ENCODE results near the gene ITFG2.
A peak's percentile ranks its signal among the peaks of the same experiment; 100 is the strongest.

ITFG2 gene

GRCh38 chr12:2841056-2841650, 28.7 kb downstream of the ITFG2 start:
- Histone ChIP-seq H4K8ac (ENCODE audit: low read depth, low read length) (no peak overlapping the region), H3K36me3 (ENCODE audit: control insufficient read depth in 1 of 2, insufficient read depth in 2 of 2, low read length in 2 of 2) (peaks cover 0 to 4% of the 10 kb centered on the region in 2 experiments), H4K12ac (ENCODE audit: low read depth, low read length) (no peak overlapping the region), H3K27ac (ENCODE audit: low read depth, low read length) (no peak overlapping the region), H3K4ac (ENCODE audit: low read depth, low read length) (no peak overlapping the region), H3K4me2 (ENCODE audit: low read length) (no peak overlapping the region), H3K4me3 (ENCODE audit: low read depth, low read length) (no peak overlapping the region), H2AFZ (ENCODE audit: insufficient read depth, low read length, poor library complexity) (no peak overlapping the region), H2BK12ac (ENCODE audit: low read length) (no peak overlapping the region), H2BK120ac (ENCODE audit: insufficient read depth, low read length, poor library complexity) (no peak overlapping the region), H3K23ac (ENCODE audit: low read length) (no peak overlapping the region), H3K14ac (ENCODE audit: low read length) (no peak overlapping the region), H2BK5ac (ENCODE audit: low read depth, low read length, poor library complexity) (no peak overlapping the region), H3K18ac (ENCODE audit: low read length) (no peak overlapping the region), H3K4me1 (ENCODE audit: control insufficient read depth in 1 of 2, insufficient read depth in 2 of 2, low read length in 2 of 2) (peaks cover 7 to 13% of the 10 kb centered on the region in 2 experiments), H3K9me3 (ENCODE audit: insufficient read depth, low read depth, low read length) (no peaks in the 10 kb centered on the region), H3K79me2 (ENCODE audit: control insufficient read depth, insufficient read depth, low read length, poor library complexity) (no peaks in the 10 kb centered on the region), H3K27me3 (ENCODE audit: insufficient read depth, low read length) (no peaks in the 10 kb centered on the region), H2AK5ac (ENCODE audit: low read length) (no peak overlapping the region), H4K91ac (ENCODE audit: low read depth, low read length) (no peak overlapping the region), H3K9ac (ENCODE audit: low read length) (no peak overlapping the region), H3K79me1 (ENCODE audit: low read length) (no peaks in the 10 kb centered on the region)
- no peak for DNase-seq
- WGBS (ENCODE audit: extremely low coverage, insufficient coverage, insufficient read length), result no CpG with 5 or more reads among the region's 9 CpGs

GRCh38 chr12:2842948-2843347, 30.5 kb downstream of the ITFG2 start:
- Histone ChIP-seq H4K91ac (ENCODE audit: low read depth, low read length) (no peak overlapping the region), H4K12ac (ENCODE audit: low read depth, low read length) (no peak overlapping the region), H2BK5ac (ENCODE audit: low read depth, low read length, poor library complexity) (no peak overlapping the region), H3K27me3 (ENCODE audit: insufficient read depth, low read length) (no peaks in the 10 kb centered on the region), H3K4ac (ENCODE audit: low read depth, low read length) (no peak overlapping the region), H2AFZ (ENCODE audit: insufficient read depth, low read length, poor library complexity) (no peak overlapping the region), H3K36me3 (ENCODE audit: control insufficient read depth in 1 of 2, insufficient read depth in 2 of 2, low read length in 2 of 2) (peaks cover 0 to 4% of the 10 kb centered on the region in 2 experiments), H3K9ac (ENCODE audit: low read length) (no peak overlapping the region), H2BK12ac (ENCODE audit: low read length) (no peak overlapping the region), H3K79me1 (ENCODE audit: low read length) (no peaks in the 10 kb centered on the region), H3K23ac (ENCODE audit: low read length) (no peak overlapping the region), H4K8ac (ENCODE audit: low read depth, low read length) (no peak overlapping the region), H3K9me3 (ENCODE audit: insufficient read depth, low read depth, low read length) (no peaks in the 10 kb centered on the region), H3K4me1 (ENCODE audit: control insufficient read depth in 1 of 2, insufficient read depth in 2 of 2, low read length in 2 of 2) (peaks cover 9 to 13% of the 10 kb centered on the region in 2 experiments), H3K4me2 (ENCODE audit: low read length) (no peak overlapping the region), H3K27ac (ENCODE audit: low read depth, low read length) (no peak overlapping the region), H3K18ac (ENCODE audit: low read length) (no peak overlapping the region), H2BK120ac (ENCODE audit: insufficient read depth, low read length, poor library complexity) (no peak overlapping the region), H3K79me2 (ENCODE audit: control insufficient read depth, insufficient read depth, low read length, poor library complexity) (no peaks in the 10 kb centered on the region), H3K14ac (ENCODE audit: low read length) (no peak overlapping the region), H2AK5ac (ENCODE audit: low read length) (no peak overlapping the region), H3K4me3 (ENCODE audit: low read depth, low read length) (no peak overlapping the region)
- WGBS (ENCODE audit: extremely low coverage, insufficient coverage, insufficient read length), result no CpG with 5 or more reads among the region's 5 CpGs
- DNase-seq, result no peak

- H3K9ac ChIP-seq (ENCODE audit: low read length), result no peak overlapping the region
- H3K18ac ChIP-seq (ENCODE audit: low read length), result no peak overlapping the region
- H3K14ac ChIP-seq (ENCODE audit: low read length), result no peak overlapping the region
- no peak overlapping the region for H3K23ac ChIP-seq (ENCODE audit: low read length)
- H2BK5ac ChIP-seq (ENCODE audit: low read depth, low read length, poor library complexity), result no peak overlapping the region
- H3K9me3 ChIP-seq (ENCODE audit: insufficient read depth, low read depth, low read length), result no peaks in the 10 kb centered on the region
- H3K79me2 ChIP-seq (ENCODE audit: control insufficient read depth, insufficient read depth, low read length, poor library complexity), result no peaks in the 10 kb centered on the region
- no peak overlapping the region for H3K4ac ChIP-seq (ENCODE audit: low read depth, low read length)
- no peak overlapping the region for H3K27ac ChIP-seq (ENCODE audit: low read depth, low read length)
- H3K79me1 ChIP-seq (ENCODE audit: low read length), result no peaks in the 10 kb centered on the region
- peaks cover 0 to 4% of the 10 kb centered on the region in 2 experiments for H3K36me3 ChIP-seq (ENCODE audit: control insufficient read depth in 1 of 2, insufficient read depth in 2 of 2, low read length in 2 of 2)
- H4K91ac ChIP-seq (ENCODE audit: low read depth, low read length), result no peak overlapping the region
- H4K8ac ChIP-seq (ENCODE audit: low read depth, low read length), result no peak overlapping the region
- H3K4me2 ChIP-seq (ENCODE audit: low read length), result no peak overlapping the region
- no peak overlapping the region for H2BK12ac ChIP-seq (ENCODE audit: low read length)
- H3K4me1 ChIP-seq (ENCODE audit: control insufficient read depth in 1 of 2, insufficient read depth in 2 of 2, low read length in 2 of 2), result peaks cover 14 to 19% of the 10 kb centered on the region in 2 experiments
- H4K12ac ChIP-seq (ENCODE audit: low read depth, low read length), result no peak overlapping the region
- peak; percentile 15 to 53 for DNase-seq
- no CpG with 5 or more reads among the region's 9 CpGs for WGBS (ENCODE audit: extremely low coverage, insufficient coverage, insufficient read length)
- no peak overlapping the region for H2AFZ ChIP-seq (ENCODE audit: insufficient read depth, low read length, poor library complexity)
- H2BK120ac ChIP-seq (ENCODE audit: insufficient read depth, low read length, poor library complexity), result no peak overlapping the region
- H3K4me3 ChIP-seq (ENCODE audit: low read depth, low read length), result no peak overlapping the region
- H3K27me3 ChIP-seq (ENCODE audit: insufficient read depth, low read length), result no peaks in the 10 kb centered on the region
- no peak overlapping the region for H2AK5ac ChIP-seq (ENCODE audit: low read length)
Measured at GRCh38 chr12:2844786-2845185, 32.3 kb downstream of the ITFG2 start.

- no peaks in the 10 kb centered on the region for H3K27me3 ChIP-seq (ENCODE audit: insufficient read depth, low read length)
- no peak overlapping the region for H2AFZ ChIP-seq (ENCODE audit: insufficient read depth, low read length, poor library complexity)
- H3K79me2 ChIP-seq (ENCODE audit: control insufficient read depth, insufficient read depth, low read length, poor library complexity), result no peaks in the 10 kb centered on the region
- no CpG with 5 or more reads among the region's 6 CpGs for WGBS (ENCODE audit: extremely low coverage, insufficient coverage, insufficient read length)
- H3K79me1 ChIP-seq (ENCODE audit: low read length), result no peaks in the 10 kb centered on the region
- H3K18ac ChIP-seq (ENCODE audit: low read length), result no peak overlapping the region
- no peak overlapping the region for H2BK5ac ChIP-seq (ENCODE audit: low read depth, low read length, poor library complexity)
- DNase-seq, result no peak
- peaks cover 14 to 19% of the 10 kb centered on the region in 2 experiments for H3K4me1 ChIP-seq (ENCODE audit: control insufficient read depth in 1 of 2, insufficient read depth in 2 of 2, low read length in 2 of 2)
- no peak overlapping the region for H3K4me2 ChIP-seq (ENCODE audit: low read length)
- no peak overlapping the region for H4K91ac ChIP-seq (ENCODE audit: low read depth, low read length)
- no peak overlapping the region for H3K14ac ChIP-seq (ENCODE audit: low read length)
- H3K27ac ChIP-seq (ENCODE audit: low read depth, low read length), result no peak overlapping the region
- H4K12ac ChIP-seq (ENCODE audit: low read depth, low read length), result no peak overlapping the region
- no peaks in the 10 kb centered on the region for H3K9me3 ChIP-seq (ENCODE audit: insufficient read depth, low read depth, low read length)
- H3K23ac ChIP-seq (ENCODE audit: low read length), result no peak overlapping the region
- H3K36me3 ChIP-seq (ENCODE audit: control insufficient read depth in 1 of 2, insufficient read depth in 2 of 2, low read length in 2 of 2), result peaks cover 0 to 4% of the 10 kb centered on the region in 2 experiments
- no peak overlapping the region for H2AK5ac ChIP-seq (ENCODE audit: low read length)
- H2BK120ac ChIP-seq (ENCODE audit: insufficient read depth, low read length, poor library complexity), result no peak overlapping the region
- no peak overlapping the region for H3K4ac ChIP-seq (ENCODE audit: low read depth, low read length)
- no peak overlapping the region for H3K4me3 ChIP-seq (ENCODE audit: low read depth, low read length)
- H4K8ac ChIP-seq (ENCODE audit: low read depth, low read length), result no peak overlapping the region
- no peak overlapping the region for H2BK12ac ChIP-seq (ENCODE audit: low read length)
- H3K9ac ChIP-seq (ENCODE audit: low read length), result no peak overlapping the region
Measured at GRCh38 chr12:2845280-2845679, 32.8 kb downstream of the ITFG2 start.

All from trophoblast cell (in vitro differentiated cells and primary cell).